H9 (cell line): Measurements from ENCODE around the gene SOBP. TPM values are rescaled to one million over a fixed set of nuclear protein-coding genes. Genes with fewer than 3 reads are reported as not detected.
A peak's percentile ranks its signal among the peaks of the same experiment; 100 is the strongest.

ENCODE experiments used
- DNase-seq: peaks from one replicate; pipeline ENCODE4 v3.0.0-alpha.2; 2017
- H2AFZ ChIP-seq: one replicate; pipeline ENCODE4 v1.6.1; 2013; ENCODE audit warnings: mild to moderate bottlenecking, low read length, control low read depth, moderate library complexity
- H2AK5ac ChIP-seq: 2 replicates; pipeline ENCODE4 v1.6.1; 2013; ENCODE audit warnings: low read length, control low read depth, mixed read lengths; ENCODE audit not compliant: insufficient read length
- H2BK120ac ChIP-seq: one replicate; pipeline ENCODE4 v1.6.1; 2013; ENCODE audit warnings: low read depth, mild to moderate bottlenecking, low read length, control low read depth, inconsistent platforms; ENCODE audit not compliant: poor library complexity, severe bottlenecking
- H2BK12ac ChIP-seq: 2 replicates; pipeline ENCODE4 v1.6.1; 2013; ENCODE audit warnings: low read length, control low read depth, mixed read lengths, low read depth; ENCODE audit not compliant: insufficient read length
- H2BK15ac ChIP-seq: 2 replicates; pipeline ENCODE4 v1.6.1; 2013; ENCODE audit warnings: low read depth, low read length, control low read depth
- H2BK20ac ChIP-seq: one replicate; pipeline ENCODE4 v1.6.1; 2013; ENCODE audit warnings: low read depth, mild to moderate bottlenecking, low read length, control low read depth, inconsistent platforms; ENCODE audit not compliant: poor library complexity, severe bottlenecking
- H2BK5ac ChIP-seq: 2 replicates; pipeline ENCODE4 v1.6.1; 2013; ENCODE audit warnings: low read length, control low read depth, mixed read lengths; ENCODE audit not compliant: insufficient read length
- H3K14ac ChIP-seq: 2 replicates; pipeline ENCODE4 v1.6.1; 2013; ENCODE audit warnings: low read length, control low read depth; ENCODE audit not compliant: insufficient read depth
- H3K18ac ChIP-seq: 2 replicates; pipeline ENCODE4 v1.6.1; 2013; ENCODE audit warnings: low read depth, mild to moderate bottlenecking, mixed read lengths, low read length, control low read depth; ENCODE audit not compliant: insufficient read length
- H3K23ac ChIP-seq: 2 replicates; pipeline ENCODE4 v1.6.1; 2013; ENCODE audit warnings: low read length, control low read depth, mixed read lengths, low read depth; ENCODE audit not compliant: insufficient read length
- H3K23me2 ChIP-seq: 2 replicates; pipeline ENCODE4 v1.6.1; 2013; ENCODE audit warnings: low read depth, mild to moderate bottlenecking, mixed read lengths, low read length, control low read depth; ENCODE audit not compliant: insufficient read length, poor library complexity, severe bottlenecking
- H3K27ac ChIP-seq: 2 replicates; pipeline ENCODE4 v1.5.1; 2013; ENCODE audit warnings: low read length, control low read depth, mixed read lengths, low read depth; ENCODE audit not compliant: insufficient read length
- H3K27me3 ChIP-seq: 2 replicates; pipeline ENCODE4 v1.6.1; 2013; ENCODE audit warnings: low read length, control low read depth, inconsistent platforms; ENCODE audit not compliant: insufficient read depth
- H3K4ac ChIP-seq: 2 replicates; pipeline ENCODE4 v1.6.1; 2013; ENCODE audit warnings: low read depth, mild to moderate bottlenecking, control low read depth, inconsistent platforms, low read length, moderate library complexity
- H3K4me1 ChIP-seq: 2 replicates; pipeline ENCODE4 v1.6.1; 2013; ENCODE audit warnings: low read length, control low read depth, inconsistent platforms; ENCODE audit not compliant: insufficient read depth
- H3K4me2 ChIP-seq: 2 replicates; pipeline ENCODE4 v1.6.1; 2013; ENCODE audit warnings: low read length, control low read depth, mixed read lengths; ENCODE audit not compliant: insufficient read length, insufficient read depth
- H3K56ac ChIP-seq: 2 replicates; pipeline ENCODE4 v1.6.1; 2013; ENCODE audit warnings: low read depth, mild to moderate bottlenecking, mixed read lengths, low read length, control low read depth; ENCODE audit not compliant: insufficient read length
- H3K79me1 ChIP-seq: 2 replicates; pipeline ENCODE4 v1.6.1; 2013; ENCODE audit warnings: low read depth, mild to moderate bottlenecking, moderate library complexity, low read length, control low read depth, inconsistent platforms; ENCODE audit not compliant: insufficient read depth, poor library complexity, severe bottlenecking
- H3K79me2 ChIP-seq: 2 replicates; pipeline ENCODE4 v1.6.1; 2013; ENCODE audit warnings: low read length, control low read depth, inconsistent platforms; ENCODE audit not compliant: insufficient read depth
- H3K9ac ChIP-seq: 2 replicates; pipeline ENCODE4 v1.6.1; 2013; ENCODE audit warnings: low read length, control low read depth, mixed read lengths; ENCODE audit not compliant: insufficient read length; ENCODE audit errors: extremely low read depth
- H3K9me3 ChIP-seq: one replicate; pipeline ENCODE4 v1.6.1; 2013; ENCODE audit warnings: low read depth, low read length, inconsistent platforms; ENCODE audit not compliant: control insufficient read depth
- H3T11ph ChIP-seq: one replicate; pipeline ENCODE4 v1.6.1; 2013; ENCODE audit warnings: mild to moderate bottlenecking, low read length, control low read depth, inconsistent platforms
- H4K20me1 ChIP-seq: one replicate; pipeline ENCODE4 v1.6.1; 2013; ENCODE audit not compliant: control insufficient read depth, insufficient read length, insufficient read depth
- H4K5ac ChIP-seq: 2 replicates; pipeline ENCODE4 v1.6.1; 2013; ENCODE audit warnings: low read depth, mild to moderate bottlenecking, mixed read lengths, low read length, control low read depth; ENCODE audit not compliant: insufficient read length
- H4K8ac ChIP-seq: replicated peaks from 2 replicates; pipeline ENCODE4 v1.6.1; 2013; ENCODE audit warnings: low read length, control low read depth, mixed read lengths, low read depth; ENCODE audit not compliant: insufficient read length
- H4K91ac ChIP-seq: 2 replicates; pipeline ENCODE4 v1.6.1; 2013; ENCODE audit warnings: low read depth, mild to moderate bottlenecking, moderate library complexity, mixed read lengths, low read length, control low read depth; ENCODE audit not compliant: insufficient read length
- H3K27ac Mint-ChIP-seq, 3 experiments: 2 replicates in 2 of 3; 3 replicates in 1 of 3; pipeline ENCODE4 v1.8.0; 2020 to 2021; ENCODE audit warnings: mixed read lengths in 3 of 3, mild to moderate bottlenecking in 1 of 3, moderate library complexity in 1 of 3
- H3K27me3 Mint-ChIP-seq: 2 replicates; pipeline ENCODE4 v1.8.0; 2021; ENCODE audit warnings: low read depth, mild to moderate bottlenecking, moderate library complexity, mixed read lengths
- H3K36me3 Mint-ChIP-seq, 3 experiments: 2 replicates in 2 of 3; 3 replicates in 1 of 3; pipeline ENCODE4 v1.8.0; 2020 to 2021; ENCODE audit warnings: low read depth in 3 of 3, mixed read lengths in 3 of 3; ENCODE audit not compliant: insufficient read depth in 1 of 3
- H3K4me1 Mint-ChIP-seq, 2 experiments: 2 replicates each; pipeline ENCODE4 v1.8.0; 2020; ENCODE audit warnings: mixed read lengths in 2 of 2
- H3K4me3 Mint-ChIP-seq, 2 experiments: 2 replicates in 1 of 2; 3 replicates in 1 of 2; pipeline ENCODE4 v1.8.0; 2020 to 2021; ENCODE audit warnings: mild to moderate bottlenecking in 2 of 2, mixed read lengths in 2 of 2, moderate library complexity in 1 of 2
- H3K9me3 Mint-ChIP-seq, 2 experiments: 2 replicates in 1 of 2; 3 replicates in 1 of 2; pipeline ENCODE4 v1.8.0; 2020; ENCODE audit warnings: mild to moderate bottlenecking in 2 of 2, mixed read lengths in 2 of 2, moderate library complexity in 1 of 2
- CTCF ChIP-seq: fragments of 200-600 bp; sonication (generic); conservative IDR thresholded peaks from 3 replicates; pipeline ENCODE4 v1.8.0; 2021; ENCODE audit warnings: antibody characterized with exemption, mild to moderate bottlenecking
- WGBS: extraction: QIAGEN DNeasy Blood & Tissue Kit; methylation state at CpG from one replicate; pipeline ENCODE4 v1.1.7; 2013; ENCODE audit warnings: missing lambda C conversion rate, low lambda C conversion rate, mixed read lengths; ENCODE audit not compliant: insufficient read length; ENCODE audit errors: extremely low coverage; 5-methylcytosine and 5-hydroxymethylcytosine counted together
- total RNA-seq: library from RNA; stranded (reverse); gene quantifications from 2 replicates; pipeline ENCODE4 v1.2.1, GENCODE V29; 2021

The SOBP gene
- total RNA-seq, 1 experiment from 2014 or later = 4.3 TPM

- no peak overlapping the region for H4K5ac ChIP-seq
These were observed 179.0 kb downstream of the SOBP start for GRCh38 chr6:107668743-107669474.

More at GRCh38 chr6:107668743-107669474, 179.0 kb downstream of the SOBP start:
- Mint-ChIP-seq H3K36me3 (no peaks in the 10 kb centered on the region), H3K4me3 (no peak overlapping the region), H3K27me3 (peaks cover 6% of the 10 kb centered on the region), H3K9me3 (no peaks in the 10 kb centered on the region), H3K4me1 (peaks cover 39 to 40% of the 10 kb centered on the region in 2 experiments), H3K27ac (peak overlapping the region in 1 of 3 experiments; percentile 59; a peak in 1 of 7 replicates)
- Histone ChIP-seq H3K79me2 (no peaks in the 10 kb centered on the region), H3K18ac (no peak overlapping the region), H4K20me1 (no peaks in the 10 kb centered on the region), H2AK5ac (no peak overlapping the region), H3K4ac (no peak overlapping the region), H3K79me1 (no peaks in the 10 kb centered on the region), H4K8ac (no peak overlapping the region), H2AFZ (no peak overlapping the region), H3K56ac (no peak overlapping the region), H3K14ac (no peak overlapping the region; the same call in 1 of the 2 replicates), H2BK120ac (no peak overlapping the region), H2BK5ac (no peak overlapping the region), H2BK20ac (no peak overlapping the region), H3K4me1 (peaks cover 7% of the 10 kb centered on the region), H2BK15ac (no peak overlapping the region), H3K27ac (no peak overlapping the region), H3T11ph (no peak overlapping the region), H2BK12ac (no peak overlapping the region), H3K23me2 (no peaks in the 10 kb centered on the region), H3K27me3 (no peaks in the 10 kb centered on the region), H3K9me3 (no peaks in the 10 kb centered on the region), H4K91ac (no peak overlapping the region), H3K23ac (no peak overlapping the region), H3K9ac (no peak overlapping the region), H3K4me2 (no peak overlapping the region)
- no CpG with 5 or more reads among the region's 23 CpGs for WGBS
- TF ChIP-seq CTCF = no peak
- no peak for DNase-seq
